Measurements from ENCODE around the gene COX7A2L.

- TF ChIP-seq, protein P1, sequence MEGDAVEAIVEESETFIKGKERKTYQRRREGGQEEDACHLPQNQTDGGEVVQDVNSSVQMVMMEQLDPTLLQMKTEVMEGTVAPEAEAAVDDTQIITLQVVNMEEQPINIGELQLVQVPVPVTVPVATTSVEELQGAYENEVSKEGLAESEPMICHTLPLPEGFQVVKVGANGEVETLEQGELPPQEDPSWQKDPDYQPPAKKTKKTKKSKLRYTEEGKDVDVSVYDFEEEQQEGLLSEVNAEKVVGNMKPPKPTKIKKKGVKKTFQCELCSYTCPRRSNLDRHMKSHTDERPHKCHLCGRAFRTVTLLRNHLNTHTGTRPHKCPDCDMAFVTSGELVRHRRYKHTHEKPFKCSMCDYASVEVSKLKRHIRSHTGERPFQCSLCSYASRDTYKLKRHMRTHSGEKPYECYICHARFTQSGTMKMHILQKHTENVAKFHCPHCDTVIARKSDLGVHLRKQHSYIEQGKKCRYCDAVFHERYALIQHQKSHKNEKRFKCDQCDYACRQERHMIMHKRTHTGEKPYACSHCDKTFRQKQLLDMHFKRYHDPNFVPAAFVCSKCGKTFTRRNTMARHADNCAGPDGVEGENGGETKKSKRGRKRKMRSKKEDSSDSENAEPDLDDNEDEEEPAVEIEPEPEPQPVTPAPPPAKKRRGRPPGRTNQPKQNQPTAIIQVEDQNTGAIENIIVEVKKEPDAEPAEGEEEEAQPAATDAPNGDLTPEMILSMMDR (IDR thresholded peaks at IDR 0.05) = no peak
- no peak for TF ChIP-seq POLR2A (IDR thresholded peaks at IDR 0.05)
Measured at GRCh38 chr2:42363413-42363812, 2.4 kb upstream of the COX7A2L start.
